Spinal cord (tissue), 10 donors: ENCODE data around the gene KCNQ5. TPM values are rescaled to one million over a fixed set of nuclear protein-coding genes. Genes with fewer than 3 reads are reported as not detected.

Source experiments
- DNase-seq, 6 donors: peaks; one replicate each; pipeline versions ENCODE4 v3.0.0 to v3.0.0-alpha.2; 2013 to 2015; ENCODE audit warnings: low spot score in 6 of 6, low read depth in 4 of 6
- H3K27ac ChIP-seq: one replicate; pipeline ENCODE4 v1.5.1; 2013; ENCODE audit warnings: low read depth, low read length, control low read depth
- H3K27me3 ChIP-seq: one replicate; pipeline ENCODE4 v1.6.1; 2013; ENCODE audit warnings: low read length; ENCODE audit not compliant: control insufficient read depth, insufficient read depth
- H3K36me3 ChIP-seq: one replicate; pipeline ENCODE4 v1.6.1; 2013; ENCODE audit warnings: low read length; ENCODE audit not compliant: control insufficient read depth, insufficient read depth
- H3K4me1 ChIP-seq: one replicate; pipeline ENCODE4 v1.6.1; 2013; ENCODE audit warnings: low read length; ENCODE audit not compliant: control insufficient read depth, insufficient read depth
- H3K4me3 ChIP-seq: one replicate; pipeline ENCODE4 v1.5.1; 2013; ENCODE audit warnings: low read depth, low read length, control low read depth
- H3K9me3 ChIP-seq: one replicate; pipeline ENCODE4 v1.6.1; 2013; ENCODE audit warnings: low read length; ENCODE audit not compliant: control insufficient read depth, insufficient read depth
- WGBS: methylation state at CpG from one replicate; pipeline ENCODE4 v1.1.5; 2013; ENCODE audit warnings: missing lambda C conversion rate; ENCODE audit not compliant: insufficient coverage; 5-methylcytosine and 5-hydroxymethylcytosine counted together
- polyA plus RNA-seq, 2 donors: library from polyadenylated mRNA; unstranded; fragments of 120-200 nt; gene quantifications; one replicate each; pipeline ENCODE4 v1.2.1, GENCODE V29; 2013; ENCODE audit not compliant: insufficient read length in 2 of 2
- total RNA-seq, 2 donors: library from RNA; depleted of rRNA in 1 of 2; stranded (reverse); fragments of 120-200 nt in 1 of 2; fragments of >200 nt in 1 of 2; gene quantifications; one replicate each; pipeline versions ENCODE4 v1.2.3 to v1.2.4, GENCODE V29; 2013 to 2014
- donor health status: healthy.

The KCNQ5 gene
- total and polyA plus RNA-seq, 4 donors = 2.4 to 9.2 (median 6.5) TPM

GRCh38 chr6:72650081-72650745 is 28.3 kb downstream of the KCNQ5 start:
- H3K27me3 ChIP-seq = no peaks in the 10 kb centered on the region
- no CpG with 5 or more reads among the region's 2 CpGs for WGBS
- no peak overlapping the region for H3K4me3 ChIP-seq
- H3K4me1 ChIP-seq = no peaks in the 10 kb centered on the region
- no peaks in the 10 kb centered on the region for H3K36me3 ChIP-seq
- no peaks in the 10 kb centered on the region for H3K9me3 ChIP-seq
- no peak for DNase-seq
- H3K27ac ChIP-seq = no peak overlapping the region

GRCh38 chr6:72651174-72651573 is 29.3 kb downstream of the KCNQ5 start:
- H3K27me3 ChIP-seq = no peaks in the 10 kb centered on the region
- no peaks in the 10 kb centered on the region for H3K9me3 ChIP-seq
- no CpG with 5 or more reads among the region's 1 CpG for WGBS
- DNase-seq = no peak
- H3K27ac ChIP-seq = no peak overlapping the region
- H3K36me3 ChIP-seq = no peaks in the 10 kb centered on the region
- H3K4me1 ChIP-seq = no peaks in the 10 kb centered on the region
- H3K4me3 ChIP-seq = no peak overlapping the region

DNA sequence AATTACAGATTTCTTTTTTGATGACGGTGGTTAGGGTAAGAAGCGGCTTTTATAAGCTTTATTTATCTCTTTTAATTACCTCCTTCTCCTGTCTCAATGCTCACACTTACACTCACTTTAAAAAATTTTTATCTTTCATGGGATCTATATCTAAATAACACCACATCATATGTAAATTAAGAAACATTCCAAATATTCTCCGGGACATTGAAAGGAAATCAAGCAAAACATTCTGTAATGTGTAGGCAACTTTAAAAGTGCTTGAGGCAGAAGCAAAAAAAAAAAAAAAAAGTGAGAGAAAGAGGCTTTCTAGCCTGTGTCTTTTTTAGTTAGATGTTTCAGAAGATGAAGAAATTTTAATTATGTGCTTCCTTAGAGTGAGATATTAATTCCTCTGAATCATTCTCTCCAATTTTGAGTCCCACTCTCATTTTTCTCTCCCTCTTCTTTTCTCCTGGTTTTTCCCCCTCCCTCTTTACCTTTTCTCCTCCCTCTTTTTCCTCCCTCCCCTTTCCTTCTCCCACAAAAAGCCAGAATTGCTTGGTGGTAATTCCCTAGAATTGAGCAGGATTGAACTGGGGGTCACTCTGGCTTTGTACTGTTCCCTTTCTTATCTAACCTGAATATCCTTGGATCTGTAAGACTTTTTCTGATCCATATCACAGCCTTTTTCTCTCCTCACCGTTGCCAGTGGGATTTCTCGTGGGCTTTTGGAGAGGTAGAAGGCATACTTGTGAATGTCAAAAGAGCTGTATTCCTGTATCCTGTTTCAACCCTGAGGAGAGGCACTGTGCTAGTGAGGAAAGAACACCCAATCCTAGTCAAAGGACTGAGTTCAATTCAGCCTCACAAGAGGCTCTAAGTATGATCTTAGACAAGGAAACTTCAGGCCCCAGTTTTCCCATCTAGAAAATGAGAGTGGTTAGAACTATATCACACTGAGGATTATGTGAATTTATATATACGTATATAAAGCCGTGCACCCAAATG is 30.4 kb downstream of the KCNQ5 start:
- Histone ChIP-seq H3K27me3 (no peaks in the 10 kb centered on the region), H3K36me3 (no peaks in the 10 kb centered on the region), H3K4me3 (no peak overlapping the region), H3K4me1 (no peaks in the 10 kb centered on the region), H3K27ac (no peak overlapping the region), H3K9me3 (no peaks in the 10 kb centered on the region)
- no peak for DNase-seq
- WGBS = no CpG with 5 or more reads among the region's 7 CpGs

DNA sequence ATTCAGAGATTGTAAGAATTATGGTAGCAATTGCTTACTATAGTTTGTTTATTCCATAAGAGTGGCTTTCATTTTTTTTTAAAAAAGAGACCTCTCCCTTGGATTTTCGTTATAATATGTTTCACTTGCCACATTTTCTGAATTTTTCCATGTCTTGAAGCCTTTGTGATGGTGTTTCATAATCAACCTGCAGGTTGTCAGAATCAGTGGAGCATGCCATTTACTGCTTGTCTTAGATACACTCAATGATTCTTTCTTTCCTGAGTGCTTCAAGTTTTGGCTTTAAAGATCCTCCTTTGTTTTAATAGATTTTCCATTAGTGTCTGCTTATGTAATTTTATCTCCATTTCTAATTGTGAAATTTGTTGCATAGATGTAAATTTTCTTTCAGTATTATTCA is 31.2 kb downstream of the KCNQ5 start:
- Histone ChIP-seq H3K27me3 (no peaks in the 10 kb centered on the region), H3K36me3 (no peaks in the 10 kb centered on the region), H3K4me3 (no peak overlapping the region), H3K4me1 (no peaks in the 10 kb centered on the region), H3K9me3 (no peaks in the 10 kb centered on the region), H3K27ac (no peak overlapping the region)
- DNase-seq = no peak
- no CpG with 5 or more reads among the region's 1 CpG for WGBS

DNA sequence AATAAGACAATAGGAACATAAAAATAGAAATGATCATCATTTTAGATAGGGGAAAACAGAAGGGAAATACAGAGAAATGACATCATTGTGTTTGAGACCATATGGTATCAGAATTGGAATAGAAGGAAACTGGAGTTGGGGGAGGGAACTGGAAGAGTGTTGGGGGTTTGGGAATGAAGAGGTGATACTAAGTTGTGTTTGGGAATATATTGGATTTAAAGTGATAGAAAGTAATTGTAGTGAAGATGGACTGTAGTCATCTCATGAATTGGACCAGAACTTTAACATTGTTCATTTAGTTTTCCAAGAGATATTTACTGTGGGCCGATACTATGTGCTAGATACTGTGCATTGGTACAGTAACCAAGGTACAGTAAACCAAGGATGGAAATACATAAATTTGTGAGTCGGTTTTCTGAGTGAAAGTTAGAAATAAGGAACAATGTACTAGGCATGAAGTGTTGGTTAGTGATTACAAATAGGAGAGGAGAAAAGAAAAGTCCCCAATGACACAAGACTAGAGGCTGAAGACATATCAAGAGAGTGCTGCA is 32.3 kb downstream of the KCNQ5 start:
- Histone ChIP-seq H3K36me3 (no peaks in the 10 kb centered on the region), H3K4me3 (no peak overlapping the region), H3K27ac (no peak overlapping the region), H3K9me3 (no peaks in the 10 kb centered on the region), H3K4me1 (no peaks in the 10 kb centered on the region), H3K27me3 (no peaks in the 10 kb centered on the region)
- 100% methylated on average over 2 of the region's 2 CpGs for WGBS
- no peak for DNase-seq

DNA sequence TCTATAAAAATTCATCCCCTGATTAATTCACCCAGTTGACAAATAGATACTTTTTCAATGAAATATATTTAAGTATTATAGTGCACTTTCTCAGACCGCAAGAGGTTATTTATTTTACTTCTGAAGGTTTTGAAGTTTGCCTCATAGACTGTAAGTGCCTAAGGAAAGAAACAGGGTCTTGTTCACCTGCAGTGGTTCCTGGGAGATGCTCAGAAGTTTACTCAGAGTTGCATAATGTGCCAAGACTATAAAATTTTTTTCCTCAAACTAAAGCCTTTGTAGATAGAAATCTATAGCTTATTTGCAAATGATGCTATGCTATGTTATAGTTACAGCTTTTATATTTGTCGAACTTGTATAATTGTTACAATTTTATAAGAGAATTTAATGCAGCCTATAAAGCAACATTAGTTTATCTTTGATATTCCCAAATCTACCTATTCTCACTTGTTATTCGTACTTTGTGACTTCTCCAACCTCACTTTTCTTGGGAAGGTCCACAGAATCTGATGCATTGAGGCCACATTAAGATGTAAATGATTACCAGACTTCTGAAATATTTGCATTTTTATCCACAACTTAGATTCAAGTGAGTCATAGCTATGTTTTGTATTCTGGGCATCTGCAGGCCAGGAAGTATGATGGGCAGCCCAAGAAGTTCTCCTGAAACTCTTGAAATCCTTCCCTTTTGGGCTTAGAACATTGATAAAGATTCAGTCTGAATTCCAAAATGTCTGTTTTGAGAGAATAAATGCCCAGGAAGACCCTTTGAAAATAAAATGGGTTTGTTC is 35.7 kb downstream of the KCNQ5 start:
- no peak overlapping the region for H3K4me3 ChIP-seq
- H3K36me3 ChIP-seq = no peaks in the 10 kb centered on the region
- H3K9me3 ChIP-seq = no peaks in the 10 kb centered on the region
- 100% methylated on average over 1 of the region's 3 CpGs for WGBS
- no peaks in the 10 kb centered on the region for H3K27me3 ChIP-seq
- DNase-seq = no peak
- H3K27ac ChIP-seq = no peak overlapping the region
- H3K4me1 ChIP-seq = no peaks in the 10 kb centered on the region

DNA sequence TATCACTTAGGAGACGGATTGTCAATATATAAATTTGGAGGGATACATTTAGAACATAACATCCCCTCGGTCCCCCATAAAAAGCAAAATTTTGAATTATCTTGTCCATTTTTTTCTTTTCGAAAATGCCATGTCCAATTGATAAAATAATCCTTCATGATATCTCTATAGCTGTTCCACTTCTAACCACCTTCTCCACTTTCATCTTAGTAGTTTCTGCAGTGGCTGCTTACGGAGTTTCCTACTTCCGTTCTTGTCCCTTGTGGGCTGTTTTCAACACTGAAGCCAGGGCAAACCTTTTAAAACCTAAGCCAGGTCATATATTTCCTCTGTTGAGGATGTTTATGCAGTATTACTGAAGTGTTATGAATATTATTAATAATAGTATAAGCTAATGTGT is 37.9 kb downstream of the KCNQ5 start:
- no peaks in the 10 kb centered on the region for H3K36me3 ChIP-seq
- H3K4me1 ChIP-seq = no peaks in the 10 kb centered on the region
- no peak overlapping the region for H3K4me3 ChIP-seq
- no peak for DNase-seq
- H3K9me3 ChIP-seq = no peaks in the 10 kb centered on the region
- H3K27ac ChIP-seq = no peak overlapping the region
- WGBS = 86% methylated on average over 1 of the region's 5 CpGs
- no peaks in the 10 kb centered on the region for H3K27me3 ChIP-seq

DNA sequence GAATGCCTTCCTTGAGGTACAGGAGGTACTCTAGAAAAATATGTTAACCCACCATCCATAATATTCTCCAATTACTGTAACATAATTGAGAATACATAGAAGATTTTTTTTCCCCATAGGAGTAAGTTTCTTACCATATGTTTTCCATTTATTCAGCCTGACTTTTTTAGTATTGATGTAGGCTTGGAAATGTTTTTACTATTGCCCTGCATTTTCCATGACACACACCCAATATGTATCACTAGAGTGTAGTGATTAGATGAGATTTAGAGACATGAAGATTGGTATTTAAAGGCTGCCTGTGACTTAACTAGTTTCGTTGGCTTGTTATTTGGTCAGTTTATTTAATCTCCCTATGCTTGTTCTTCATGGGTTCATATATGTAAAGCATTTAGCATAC is 39.5 kb downstream of the KCNQ5 start:
- no CpG with 5 or more reads among the region's 1 CpG for WGBS
- Histone ChIP-seq H3K4me1 (no peaks in the 10 kb centered on the region), H3K36me3 (no peaks in the 10 kb centered on the region), H3K27me3 (no peaks in the 10 kb centered on the region), H3K9me3 (no peaks in the 10 kb centered on the region), H3K4me3 (no peak overlapping the region), H3K27ac (no peak overlapping the region)
- no peak for DNase-seq

- Histone ChIP-seq H3K36me3 (no peaks in the 10 kb centered on the region), H3K4me1 (no peaks in the 10 kb centered on the region), H3K9me3 (no peaks in the 10 kb centered on the region), H3K27me3 (no peaks in the 10 kb centered on the region), H3K4me3 (no peak overlapping the region), H3K27ac (no peak overlapping the region)
- WGBS = no CpG with 5 or more reads among the region's 3 CpGs
- DNase-seq = no peak
Measured at GRCh38 chr6:72665599-72665998, 43.7 kb downstream of the KCNQ5 start.
